Aorta (tissue), 5 donors: ENCODE data around the gene TMEM151B. TPM values are rescaled to one million over a fixed set of nuclear protein-coding genes. Genes with fewer than 3 reads are reported as not detected.

Experiments
- ATAC-seq: fragments of 200-7000 bp; cut with Tn5 transposase; one replicate; pipeline ENCODE4 v1.9.1; 2022; ENCODE audit warnings: moderate library complexity; ENCODE audit not compliant: low FRiP score
- DNase-seq, 2 donors: peaks; one replicate each; pipeline ENCODE4 v3.0.0-alpha.2; 2020
- H3K27ac ChIP-seq, 2 donors: one replicate each; pipeline ENCODE4 v1.5.1; 2013; ENCODE audit warnings: low read length in 2 of 2, mild to moderate bottlenecking in 2 of 2, moderate library complexity in 2 of 2, control low read depth in 1 of 2, inconsistent platforms in 1 of 2, low read depth in 1 of 2
- H3K27me3 ChIP-seq, 2 donors: one replicate each; pipeline ENCODE4 v1.6.1; 2013; ENCODE audit warnings: control low read depth in 1 of 2, low read length in 1 of 2, mild to moderate bottlenecking in 1 of 2, moderate library complexity in 1 of 2; ENCODE audit not compliant: insufficient read depth in 2 of 2, control insufficient read depth in 1 of 2
- H3K36me3 ChIP-seq, 2 donors: one replicate each; pipeline ENCODE4 v1.6.1; 2013; ENCODE audit warnings: control low read depth in 1 of 2, low read length in 1 of 2, mild to moderate bottlenecking in 1 of 2; ENCODE audit not compliant: insufficient read depth in 2 of 2, control insufficient read depth in 1 of 2
- H3K4me1 ChIP-seq, 2 donors: one replicate each; pipeline ENCODE4 v1.6.1; 2013; ENCODE audit warnings: low read length in 2 of 2, control low read depth in 1 of 2, mild to moderate bottlenecking in 1 of 2, moderate library complexity in 1 of 2; ENCODE audit not compliant: insufficient read depth in 2 of 2, control insufficient read depth in 1 of 2
- H3K4me3 ChIP-seq, 2 donors: one replicate each; pipeline ENCODE4 v1.5.1; 2013; ENCODE audit warnings: low read length in 2 of 2, control low read depth in 1 of 2, mild to moderate bottlenecking in 1 of 2
- H3K9me3 ChIP-seq: one replicate; pipeline ENCODE4 v1.6.1; 2013; ENCODE audit warnings: mild to moderate bottlenecking, low read length; ENCODE audit not compliant: control insufficient read depth
- WGBS, 2 donors: extraction: QIAGEN DNeasy Blood & Tissue Kit; methylation state at CpG; one replicate each; pipeline ENCODE4 v1.1.7; 2013; 5-methylcytosine and 5-hydroxymethylcytosine counted together
- intact Hi-C, 2 donors: fragments of 100-400 bp; cut with DNase I; formaldehyde crosslinking; loops; one replicate each; pipeline versions ENCODE4 v1.14.2 to v1.15.0; 2022
- polyA plus RNA-seq, 2 donors: library from polyadenylated mRNA; stranded (reverse); fragments of 200-250 nt; gene quantifications; one replicate each; pipeline ENCODE4 v1.2.3, GENCODE V29; 2013
- total RNA-seq, 2 donors: library from RNA; stranded (reverse); fragmentation: NEBNext Ultra II Directional; extraction: Animal tissue kit (Norgen Biotek cat#: 25700); gene quantifications; one replicate each; pipeline ENCODE4 v1.2.1, GENCODE V29; 2021
- donor health status: healthy with polysubstance abuse.
- donor health status: Bipolar disorder and iron deficiency.
- donor health status: DM: no; HTN: no; CAD: no.
- donor health status: DM: no; HTN: no; CAD: no.
- donor health status: DM: yes; HTN: yes; CAD: no.

Gene TMEM151B
- total and polyA plus RNA-seq, 4 donors, result not detected

GRCh38 chr6:44237021-44237812 is 33.0 kb upstream of the TMEM151B start:
- DNase-seq (peak; percentile 97), ATAC-seq (peak; percentile 94)
- peak overlapping the region; percentile 21 to 35 for H3K4me3 ChIP-seq
- intact Hi-C loops, result loop anchor here in 1 of 2 donors (1.0 kb wide), 1 partner anchor 16 kb away; no protein-coding TSS in a partner anchor
- H3K27me3 ChIP-seq, result no peaks in the 10 kb centered on the region
- 19% methylated on average over 22 of the region's 22 CpGs for WGBS, 2 donors
- no peaks in the 10 kb centered on the region for H3K36me3 ChIP-seq
- no peaks in the 10 kb centered on the region for H3K9me3 ChIP-seq
- H3K27ac ChIP-seq, result peak overlapping the region; percentile 84 to 95
- no peaks in the 10 kb centered on the region for H3K4me1 ChIP-seq

- intact Hi-C loops, result loop anchor here in 1 of 2 donors (1.0 kb wide), 2 partner anchors 17 to 66 kb away; no protein-coding TSS in a partner anchor
- Histone ChIP-seq H3K36me3 (no peaks in the 10 kb centered on the region), H3K27ac (peak overlapping the region; percentile 84 to 95), H3K4me1 (no peaks in the 10 kb centered on the region), H3K27me3 (no peaks in the 10 kb centered on the region), H3K9me3 (no peaks in the 10 kb centered on the region), H3K4me3 (peak overlapping the region; percentile 21 to 35)
- peak; percentile 94 for ATAC-seq
- WGBS, 2 donors, result 1% methylated on average over 42 of the region's 42 CpGs
- peak; percentile 90 to 95 for DNase-seq
These were observed 32.3 kb upstream of the TMEM151B start for GRCh38 chr6:44237813-44238433.

GRCh38 chr6:44238687-44239350 is 31.4 kb upstream of the TMEM151B start:
- ATAC-seq, result no peak
- no peaks in the 10 kb centered on the region for H3K27me3 ChIP-seq
- no peaks in the 10 kb centered on the region for H3K36me3 ChIP-seq
- no peaks in the 10 kb centered on the region for H3K9me3 ChIP-seq
- peak; percentile 33 to 35 for DNase-seq
- 85 to 87% methylated on average over 7 of the region's 7 CpGs for WGBS, 2 donors
- no peaks in the 10 kb centered on the region for H3K4me1 ChIP-seq
- intact Hi-C loops, result loop anchor here in 1 of 2 donors (1.0 kb wide), 1 partner anchor 67 kb away; no protein-coding TSS in a partner anchor
- peak overlapping the region in 1 of 2 donors; percentile 49 for H3K27ac ChIP-seq
- no peak overlapping the region for H3K4me3 ChIP-seq

GRCh38 chr6:44243345-44243744 is 26.9 kb upstream of the TMEM151B start:
- H3K4me1 ChIP-seq, result no peaks in the 10 kb centered on the region
- H3K4me3 ChIP-seq, result no peak overlapping the region
- no peaks in the 10 kb centered on the region for H3K36me3 ChIP-seq
- H3K27ac ChIP-seq, result no peak overlapping the region
- ATAC-seq (no peak), DNase-seq (peak in 1 of 2 donors; percentile 10)
- H3K9me3 ChIP-seq, result no peaks in the 10 kb centered on the region
- intact Hi-C loops, result loop anchor here in 1 of 2 donors (10.0 kb wide), 1 partner anchor 469 kb away; the partner anchor contains the start of gene VEGFA
- WGBS, 2 donors, result 89 to 92% methylated on average over 7 of the region's 7 CpGs
- H3K27me3 ChIP-seq, result no peaks in the 10 kb centered on the region

- Histone ChIP-seq H3K4me3 (no peak overlapping the region), H3K4me1 (no peaks in the 10 kb centered on the region), H3K27ac (peak overlapping the region in 1 of 2 donors; percentile 81), H3K27me3 (no peaks in the 10 kb centered on the region), H3K9me3 (no peaks in the 10 kb centered on the region), H3K36me3 (peaks cover 0 to 5% of the 10 kb centered on the region in 2 donors)
- 53 to 58% methylated on average over 11 to 12 of the region's 12 CpGs for WGBS, 2 donors
- DNase-seq, result peak in 1 of 2 donors; percentile 28
- intact Hi-C loops, result loop anchor here in 1 of 2 donors (10.0 kb wide), 1 partner anchor 471 kb away; the partner anchor contains the start of gene VEGFA
- no peak for ATAC-seq
These were observed 24.8 kb upstream of the TMEM151B start for GRCh38 chr6:44245391-44245911.

GRCh38 chr6:44245912-44246662 is 24.2 kb upstream of the TMEM151B start:
- peak overlapping the region; percentile 46 to 89 for H3K27ac ChIP-seq
- ATAC-seq, result peak; percentile 91
- H3K27me3 ChIP-seq, result no peaks in the 10 kb centered on the region
- no peaks in the 10 kb centered on the region for H3K4me1 ChIP-seq
- H3K9me3 ChIP-seq, result no peaks in the 10 kb centered on the region
- peaks cover 0 to 5% of the 10 kb centered on the region in 2 donors for H3K36me3 ChIP-seq
- intact Hi-C loops, result loop anchor here in 1 of 2 donors (10.0 kb wide), 1 partner anchor 471 kb away; the partner anchor contains the start of gene VEGFA
- H3K4me3 ChIP-seq, result peak overlapping the region; percentile 63 to 97
- 0 to 1% methylated on average over 62 of the region's 62 CpGs for WGBS, 2 donors
- peak; percentile 94 to 97 for DNase-seq

- H3K4me3 ChIP-seq, result peak within 1 kb of the TSS; percentile 91 to 97
- peak; percentile 96 for DNase-seq
- intact Hi-C loops, result loop anchor here in 1 of 2 donors (10.0 kb wide), 1 partner anchor 472 kb away; the partner anchor contains the start of gene VEGFA
- H3K9me3 ChIP-seq, result no peaks in the 10 kb centered on the region
- no peaks in the 10 kb centered on the region for H3K4me1 ChIP-seq
- peak; percentile 95 for ATAC-seq
- WGBS, 2 donors, result 0 to 1% methylated on average over 34 of the region's 34 CpGs
- no peaks in the 10 kb centered on the region for H3K27me3 ChIP-seq
- H3K36me3 ChIP-seq, result peaks cover 3 to 6% of the 10 kb centered on the region in 2 donors
- peak within 1 kb of the TSS; percentile 46 to 89 for H3K27ac ChIP-seq
These were observed 23.4 kb upstream of the TMEM151B start, which contains the start of gene HSP90AB1 for GRCh38 chr6:44246663-44247337. Gene HSP90AB1 (plus strand): TSS chr6:44247101. CDS start chr6:44248630, 1,529 bp downstream.
